GM19193 (cell line): ENCODE data around the gene AVEN.

Experiments used
- POLR2A ChIP-seq: IDR thresholded peaks from 4 replicates; pipeline ENCODE4 v1.6.1; 2011; ENCODE audit not compliant: insufficient read depth, insufficient read length; ENCODE audit errors: extremely low read depth

Gene AVEN

GRCh38 chr15:33963831-33964664, 75.0 kb downstream of the AVEN start:
- no peak for TF ChIP-seq POLR2A

- TF ChIP-seq POLR2A, result no peak
Observed at GRCh38 chr15:33960549-33960935, 78.5 kb downstream of the AVEN start.

DNA sequence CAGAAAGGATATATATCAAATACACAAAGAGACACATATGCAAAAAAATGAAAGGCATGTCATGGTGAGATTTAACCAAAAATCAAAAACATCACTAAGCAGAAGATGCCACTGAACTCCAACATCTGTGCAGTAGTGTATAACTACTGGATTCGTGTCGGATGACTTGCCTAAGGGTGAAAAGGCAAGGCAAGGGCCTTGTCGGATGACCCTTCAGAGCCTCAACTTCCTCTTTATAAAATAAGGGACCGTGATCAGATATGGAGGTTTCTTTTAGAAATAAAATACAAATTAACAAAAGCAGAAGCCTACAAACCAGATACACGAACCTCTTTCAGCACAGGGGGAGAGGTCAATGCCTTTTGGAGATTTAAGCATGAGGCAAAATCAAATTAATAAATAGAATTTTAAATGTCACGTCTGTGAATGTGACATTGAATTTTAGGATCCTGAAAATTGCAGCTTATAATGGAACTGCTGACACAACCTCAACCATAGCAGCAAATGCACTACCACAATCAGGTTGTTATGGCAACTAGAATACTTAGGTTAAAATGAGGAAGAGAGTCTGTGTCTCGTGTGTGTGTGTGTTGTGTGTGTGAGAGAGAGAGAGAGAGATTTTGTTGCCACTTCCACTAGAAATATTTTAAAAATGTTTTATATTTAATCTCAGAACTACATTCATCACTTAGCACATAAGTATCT, 79.0 kb downstream of the AVEN start:
- no peak for TF ChIP-seq POLR2A

DNA sequence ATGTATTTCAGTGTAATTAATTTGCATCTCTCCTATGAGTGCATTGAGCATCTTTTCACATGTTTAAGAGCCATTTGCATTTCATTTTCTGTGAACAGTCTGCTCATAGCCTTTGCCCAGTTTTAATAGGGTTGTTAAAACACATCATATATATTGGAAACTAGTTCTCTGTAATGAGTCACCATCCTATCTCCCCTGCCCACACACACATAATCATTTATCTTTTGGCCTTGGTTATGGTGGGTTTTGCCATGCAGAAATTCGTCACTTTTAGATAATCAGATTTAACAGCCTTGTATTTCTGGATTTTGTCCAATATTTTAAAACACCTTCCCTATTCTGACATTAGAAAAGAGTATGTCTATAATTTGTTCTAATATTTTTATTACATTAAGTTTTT, 82.6 kb downstream of the AVEN start:
- TF ChIP-seq POLR2A, result no peak

GRCh38 chr15:33955945-33956344, 83.1 kb downstream of the AVEN start:
- no peak for TF ChIP-seq POLR2A

- TF ChIP-seq POLR2A, result no peak
Observed at GRCh38 chr15:33946152-33946551, 92.9 kb downstream of the AVEN start.

DNA sequence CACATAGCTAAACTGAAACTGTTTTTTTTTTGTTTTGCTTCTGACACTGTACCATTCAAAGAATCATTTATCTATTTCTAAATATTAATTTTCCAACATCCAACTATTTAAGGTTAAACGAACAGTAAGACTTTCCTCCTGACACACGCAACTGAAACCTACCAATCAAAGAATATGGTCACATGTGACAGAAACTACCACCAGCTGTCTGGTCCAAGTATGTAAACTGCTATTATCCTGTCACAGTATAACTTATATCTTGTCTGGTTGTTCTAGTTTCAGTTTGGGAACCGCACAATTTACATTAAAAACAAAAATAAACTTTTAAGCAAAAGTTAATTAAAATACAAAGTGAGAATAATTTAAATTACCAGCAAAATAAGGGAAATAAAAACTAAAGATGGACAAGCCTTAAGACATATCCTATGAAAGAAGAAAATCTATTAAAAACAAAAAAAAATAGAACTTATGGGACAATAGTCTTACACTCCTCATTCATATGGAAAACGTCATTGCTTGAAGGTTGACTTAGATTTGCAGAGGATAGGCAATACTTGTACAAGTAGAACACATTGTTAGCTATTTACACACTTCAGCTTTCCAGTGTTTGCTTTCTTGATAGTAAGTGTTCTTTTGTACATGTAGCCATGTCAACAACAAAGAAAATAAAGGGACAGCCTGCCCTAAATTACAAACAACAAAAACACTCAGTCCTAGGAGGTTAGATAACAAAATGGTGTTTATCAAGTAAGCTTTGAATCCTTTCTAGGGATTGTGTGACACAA, 97.5 kb downstream of the AVEN start:
- no peak for TF ChIP-seq POLR2A

GRCh38 chr15:33934921-33935320, 104.1 kb downstream of the AVEN start:
- TF ChIP-seq POLR2A, result no peak

DNA sequence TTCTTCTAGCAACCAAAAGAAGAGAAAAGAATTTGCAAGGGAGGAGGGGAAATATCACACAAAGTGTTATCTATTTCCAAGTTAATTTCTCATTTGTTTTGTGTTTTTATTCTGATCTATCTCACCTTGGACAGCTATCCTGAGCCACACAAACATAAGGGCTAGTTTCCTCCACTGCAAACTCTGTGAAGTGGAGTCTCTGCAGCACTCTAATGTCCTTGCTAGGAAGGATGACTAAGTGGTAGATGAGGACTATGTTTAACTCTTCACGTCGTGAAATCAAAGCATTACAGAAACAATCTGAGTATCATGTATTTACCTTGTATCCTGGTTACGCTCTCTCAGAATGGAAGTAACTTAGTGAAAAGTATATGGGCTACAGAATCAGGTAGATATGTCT, 104.6 kb downstream of the AVEN start:
- no peak for TF ChIP-seq POLR2A

- no peak for TF ChIP-seq POLR2A
Observed at GRCh38 chr15:33932734-33933133, 106.3 kb downstream of the AVEN start.

DNA sequence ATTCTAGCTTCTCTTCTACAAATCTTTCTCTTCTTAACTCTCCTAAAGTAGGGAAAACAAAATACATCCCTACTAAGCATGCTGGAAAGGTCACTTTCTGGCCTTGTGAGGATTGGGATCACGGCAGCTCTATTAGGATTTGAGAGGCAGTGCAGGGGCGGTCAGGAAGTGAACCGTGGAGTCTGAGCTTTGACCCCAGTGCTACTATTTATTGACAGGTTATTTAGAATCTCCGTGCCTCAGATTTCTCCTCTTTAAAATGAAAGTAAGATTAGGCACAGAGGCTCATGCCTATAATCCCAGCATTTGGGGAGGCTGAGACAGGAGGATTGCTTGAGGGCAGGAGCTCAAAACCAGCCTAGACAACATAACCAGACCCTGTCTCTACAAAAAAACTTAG, 112.7 kb downstream of the AVEN start:
- no peak for TF ChIP-seq POLR2A

- no peak for TF ChIP-seq POLR2A
Observed at GRCh38 chr15:33923446-33923845, 115.6 kb downstream of the AVEN start.

DNA sequence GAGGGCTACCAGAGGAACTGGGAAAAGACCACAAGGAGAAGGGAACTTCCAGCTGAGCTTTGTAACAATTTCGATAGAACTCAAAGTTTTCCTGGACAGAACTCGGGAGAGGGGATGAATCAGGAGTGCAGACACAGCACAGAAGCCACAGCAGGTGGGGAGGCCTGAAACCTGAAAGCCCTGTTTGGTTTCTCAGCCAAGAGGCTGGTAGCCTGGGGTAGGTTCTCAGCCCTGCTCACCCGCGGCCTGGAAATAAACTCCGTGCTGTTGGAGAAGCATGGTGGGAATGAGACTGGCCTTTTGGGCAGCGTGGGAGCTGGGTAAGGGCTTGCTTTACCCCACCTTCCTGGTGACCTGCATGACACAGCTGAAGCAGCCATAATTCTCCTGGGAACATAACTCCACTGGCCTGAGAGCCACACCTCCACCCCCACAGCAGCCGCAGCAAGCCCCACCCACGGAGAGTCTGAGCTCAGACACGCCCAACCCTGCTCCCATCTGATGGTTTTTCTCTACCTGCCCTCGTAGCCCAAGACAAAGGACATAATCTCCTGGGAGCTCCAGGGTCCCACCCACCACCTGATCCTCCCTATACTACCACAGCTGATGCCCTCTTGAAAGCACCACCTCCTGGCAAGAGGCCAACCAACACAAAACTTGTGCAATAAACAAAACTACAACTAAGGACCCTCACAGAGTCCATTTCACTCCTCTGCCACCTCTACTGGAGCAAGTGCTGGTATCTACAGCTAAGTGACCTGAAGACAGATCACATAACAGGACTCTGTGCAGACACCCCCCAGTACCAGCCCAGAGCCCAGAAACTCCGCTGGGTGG, 123.2 kb downstream of the AVEN start:
- TF ChIP-seq POLR2A, result no peak

DNA sequence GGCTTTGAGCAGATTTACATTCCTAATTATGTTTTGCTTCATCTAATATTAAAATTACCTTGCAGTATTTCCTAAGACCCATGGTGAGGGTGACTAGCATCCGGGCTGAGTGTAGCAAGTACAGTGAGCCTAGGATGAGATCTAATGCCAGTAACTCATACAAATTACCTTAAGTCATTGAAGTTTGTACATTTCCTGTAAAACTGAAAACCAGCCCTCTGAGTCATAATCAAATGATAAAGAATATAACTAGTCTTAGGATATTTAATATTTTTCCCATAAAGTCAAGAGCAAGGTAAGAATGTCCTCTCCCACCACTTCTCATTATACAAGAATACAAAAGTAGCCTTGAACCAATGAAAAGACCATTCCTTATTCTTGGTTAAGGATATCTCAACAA, 125.5 kb downstream of the AVEN start:
- TF ChIP-seq POLR2A, result no peak

- TF ChIP-seq POLR2A, result no peak
Observed at GRCh38 chr15:33912326-33912725, 126.7 kb downstream of the AVEN start.
